ENCODE measurements around the gene KCTD1. TPM values are rescaled to one million over a fixed set of nuclear protein-coding genes. Genes with fewer than 3 reads are reported as not detected.

Gene KCTD1
- total and polyA plus RNA-seq, 2 donors (not counting 1 experiment from before 2014, with no cell fraction given), result 2.3 to 5.0 TPM

DNA sequence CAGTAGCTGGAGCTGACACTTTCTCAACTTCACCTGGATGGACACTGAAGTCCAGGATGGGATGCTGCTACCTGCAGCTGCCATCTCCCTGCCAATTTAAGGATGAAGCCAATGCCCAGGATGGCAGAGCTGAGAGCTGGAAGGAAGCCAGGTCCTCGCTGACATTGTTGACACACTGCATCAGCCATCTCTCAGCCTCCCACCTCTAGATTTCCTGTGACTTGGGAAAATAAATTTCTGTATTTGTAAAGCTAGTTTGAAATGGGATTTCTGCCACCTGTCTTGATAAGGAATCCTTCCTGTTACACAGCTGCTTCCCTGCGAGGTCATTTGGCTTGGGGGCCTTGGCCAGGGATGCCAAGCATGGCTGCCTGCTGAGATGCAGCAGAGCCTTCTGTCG lies 43.5 kb downstream of the KCTD1 start:
- Histone ChIP-seq H2AFZ (ENCODE audit: insufficient read depth, low read depth, low read length, poor library complexity, severe bottlenecking) (no peak overlapping the region), H3K9ac (ENCODE audit: low read length) (no peak overlapping the region), H3K36me3 (replicated peaks in 1 of 2; ENCODE audit: control extremely low read depth in 1 of 2, control insufficient read depth in 1 of 2, extremely low read depth in 1 of 2, insufficient read depth in 2 of 2, low read length in 1 of 2) (no peaks in the 10 kb centered on the region), H3K79me2 (ENCODE audit: control insufficient read depth, insufficient read depth, low read length) (no peaks in the 10 kb centered on the region), H3K4me1 (ENCODE audit: control insufficient read depth in 2 of 2, insufficient read depth in 2 of 2, low read length in 2 of 2) (no peaks in the 10 kb centered on the region), H3K9me3 (ENCODE audit: control extremely low read depth in 1 of 3, control insufficient read depth in 2 of 3, insufficient read depth in 1 of 3, low read length in 2 of 3) (peaks cover 0 to 4% (median 0%) of the 10 kb centered on the region in 3 donors), H3K27me3 (replicated peaks in 1 of 4; ENCODE audit: control extremely low read depth in 1 of 4, control insufficient read depth in 3 of 4, insufficient read depth in 4 of 4, low read length in 3 of 4) (no peaks in the 10 kb centered on the region), H3K4me3 (ENCODE audit: control extremely low read depth in 1 of 5, extremely low read depth in 1 of 5, insufficient read depth in 1 of 5, low read depth in 2 of 5, low read length in 4 of 5) (no peak overlapping the region), H4K20me1 (ENCODE audit: control insufficient read depth, insufficient read depth, low read length, poor library complexity, severe bottlenecking) (no peaks in the 10 kb centered on the region), H3K27ac (ENCODE audit: low read length in 2 of 2) (no peak overlapping the region), H3K4me2 (replicated peaks; ENCODE audit: low read depth, low read length, poor library complexity, severe bottlenecking) (no peak overlapping the region)
- H3K27ac Mint-ChIP-seq, result no peak overlapping the region
- no peak for ATAC-seq (ENCODE audit: low read depth)
- DNase-seq, result no peak
- ChIA-PET CTCF (no interaction called here), POLR2A (no interaction called here)
- H3K27me3 Mint-ChIP-seq, result no peaks in the 10 kb centered on the region
- intact Hi-C loops (cut with micrococcal nuclease), result no loop called here
- H3K4me1 Mint-ChIP-seq, result no peaks in the 10 kb centered on the region
- H3K4me3 Mint-ChIP-seq, result no peak overlapping the region
- TF ChIP-seq, protein P1, sequence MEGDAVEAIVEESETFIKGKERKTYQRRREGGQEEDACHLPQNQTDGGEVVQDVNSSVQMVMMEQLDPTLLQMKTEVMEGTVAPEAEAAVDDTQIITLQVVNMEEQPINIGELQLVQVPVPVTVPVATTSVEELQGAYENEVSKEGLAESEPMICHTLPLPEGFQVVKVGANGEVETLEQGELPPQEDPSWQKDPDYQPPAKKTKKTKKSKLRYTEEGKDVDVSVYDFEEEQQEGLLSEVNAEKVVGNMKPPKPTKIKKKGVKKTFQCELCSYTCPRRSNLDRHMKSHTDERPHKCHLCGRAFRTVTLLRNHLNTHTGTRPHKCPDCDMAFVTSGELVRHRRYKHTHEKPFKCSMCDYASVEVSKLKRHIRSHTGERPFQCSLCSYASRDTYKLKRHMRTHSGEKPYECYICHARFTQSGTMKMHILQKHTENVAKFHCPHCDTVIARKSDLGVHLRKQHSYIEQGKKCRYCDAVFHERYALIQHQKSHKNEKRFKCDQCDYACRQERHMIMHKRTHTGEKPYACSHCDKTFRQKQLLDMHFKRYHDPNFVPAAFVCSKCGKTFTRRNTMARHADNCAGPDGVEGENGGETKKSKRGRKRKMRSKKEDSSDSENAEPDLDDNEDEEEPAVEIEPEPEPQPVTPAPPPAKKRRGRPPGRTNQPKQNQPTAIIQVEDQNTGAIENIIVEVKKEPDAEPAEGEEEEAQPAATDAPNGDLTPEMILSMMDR (IDR thresholded peaks at IDR 0.05), result no peak
- no peak for TF ChIP-seq EZH2 (IDR thresholded peaks at IDR 0.05; ENCODE audit: borderline replicate concordance, insufficient read depth, low read depth, low read length, poor library complexity, severe bottlenecking)
- H3K9me3 Mint-ChIP-seq (ENCODE audit: insufficient read depth), result no peaks in the 10 kb centered on the region
- 100% methylated on average over 1 of the region's 3 CpGs for WGBS (ENCODE audit: insufficient coverage)

DNA sequence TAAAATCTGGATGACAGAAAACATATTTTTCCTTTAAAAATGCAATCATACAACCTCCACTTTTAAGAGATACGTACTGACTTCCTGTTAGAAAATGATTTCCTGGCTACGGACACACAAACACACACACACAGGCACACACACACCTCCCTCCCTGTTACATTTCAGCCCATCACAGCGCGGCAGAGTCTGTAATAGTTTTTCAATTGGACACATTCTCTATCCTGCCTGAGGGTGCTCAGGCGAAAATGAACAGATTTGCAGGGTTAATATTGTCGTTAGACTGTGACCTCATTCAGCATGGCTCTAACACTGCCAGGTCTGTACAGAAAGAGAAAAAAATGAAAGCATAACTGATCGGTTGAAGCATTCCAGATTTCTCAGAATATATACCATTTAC lies 45.0 kb downstream of the KCTD1 start:
- Mint-ChIP-seq H3K9me3 (ENCODE audit: insufficient read depth) (no peaks in the 10 kb centered on the region), H3K4me1 (no peaks in the 10 kb centered on the region), H3K27ac (no peak overlapping the region), H3K4me3 (no peak overlapping the region), H3K27me3 (no peaks in the 10 kb centered on the region)
- Histone ChIP-seq H3K4me1 (ENCODE audit: control insufficient read depth in 2 of 2, insufficient read depth in 2 of 2, low read length in 2 of 2) (no peaks in the 10 kb centered on the region), H3K27ac (ENCODE audit: low read length in 2 of 2) (no peak overlapping the region), H4K20me1 (ENCODE audit: control insufficient read depth, insufficient read depth, low read length, poor library complexity, severe bottlenecking) (no peaks in the 10 kb centered on the region), H3K9ac (ENCODE audit: low read length) (no peak overlapping the region), H3K9me3 (ENCODE audit: control extremely low read depth in 1 of 3, control insufficient read depth in 2 of 3, insufficient read depth in 1 of 3, low read length in 2 of 3) (peaks cover 0 to 4% (median 0%) of the 10 kb centered on the region in 3 donors), H3K36me3 (replicated peaks in 1 of 2; ENCODE audit: control extremely low read depth in 1 of 2, control insufficient read depth in 1 of 2, extremely low read depth in 1 of 2, insufficient read depth in 2 of 2, low read length in 1 of 2) (no peaks in the 10 kb centered on the region), H3K4me2 (replicated peaks; ENCODE audit: low read depth, low read length, poor library complexity, severe bottlenecking) (no peak overlapping the region), H2AFZ (ENCODE audit: insufficient read depth, low read depth, low read length, poor library complexity, severe bottlenecking) (no peak overlapping the region), H3K4me3 (ENCODE audit: control extremely low read depth in 1 of 5, extremely low read depth in 1 of 5, insufficient read depth in 1 of 5, low read depth in 2 of 5, low read length in 4 of 5) (no peak overlapping the region), H3K27me3 (replicated peaks in 1 of 4; ENCODE audit: control extremely low read depth in 1 of 4, control insufficient read depth in 3 of 4, insufficient read depth in 4 of 4, low read length in 3 of 4) (no peaks in the 10 kb centered on the region), H3K79me2 (ENCODE audit: control insufficient read depth, insufficient read depth, low read length) (no peaks in the 10 kb centered on the region)
- no peak for DNase-seq
- WGBS (ENCODE audit: insufficient coverage), result 72% methylated on average over 3 of the region's 7 CpGs
- no peak for ATAC-seq (ENCODE audit: low read depth)
- TF ChIP-seq, protein P1 (IDR thresholded peaks at IDR 0.05), result no peak
- TF ChIP-seq EZH2 (IDR thresholded peaks at IDR 0.05; ENCODE audit: borderline replicate concordance, insufficient read depth, low read depth, low read length, poor library complexity, severe bottlenecking), result no peak
- intact Hi-C loops (cut with micrococcal nuclease), result no loop called here
- CTCF ChIA-PET, result interaction anchor here (0.8 kb wide), 1 partner anchor 360 kb away, joined by 3 read pairs; no protein-coding TSS in a partner anchor
- POLR2A ChIA-PET, result no interaction called here

Data from B cell (primary cell).